Glutamatergic neuron (in vitro differentiated cells): Measurements from ENCODE around the gene CXorf66. TPM values are rescaled to one million over a fixed set of nuclear protein-coding genes. Genes with fewer than 3 reads are reported as not detected.

Source experiments
- DNase-seq: peaks from one replicate; pipeline ENCODE4 v3.0.0; 2022
- H3K27ac Mint-ChIP-seq: one replicate; pipeline ENCODE4 v1.8.0; 2020; ENCODE audit warnings: mild to moderate bottlenecking, mixed read lengths, inconsistent platforms; ENCODE audit not compliant: unreplicated experiment
- H3K27me3 Mint-ChIP-seq: one replicate; pipeline ENCODE4 v1.8.0; 2020; ENCODE audit warnings: mild to moderate bottlenecking, moderate library complexity, mixed read lengths, inconsistent platforms; ENCODE audit not compliant: unreplicated experiment
- H3K36me3 Mint-ChIP-seq: one replicate; pipeline ENCODE4 v1.8.0; 2020; ENCODE audit warnings: mild to moderate bottlenecking, mixed read lengths, inconsistent platforms; ENCODE audit not compliant: unreplicated experiment
- H3K4me1 Mint-ChIP-seq: one replicate; pipeline ENCODE4 v1.8.0; 2020; ENCODE audit warnings: mild to moderate bottlenecking, low read depth, mixed read lengths, inconsistent platforms; ENCODE audit not compliant: unreplicated experiment
- H3K4me3 Mint-ChIP-seq: one replicate; pipeline ENCODE4 v1.8.0; 2020; ENCODE audit warnings: mild to moderate bottlenecking, mixed read lengths, inconsistent platforms; ENCODE audit not compliant: unreplicated experiment
- H3K9me3 Mint-ChIP-seq: one replicate; pipeline ENCODE4 v1.8.0; 2020; ENCODE audit warnings: mild to moderate bottlenecking, moderate library complexity, mixed read lengths, inconsistent platforms; ENCODE audit not compliant: unreplicated experiment
- microRNA-seq: library from miRNA; unstranded; fragments of <30 nt; microRNA quantifications from one replicate; pipeline ENCODE4, GENCODE V29; 2020; ENCODE audit not compliant: unreplicated experiment
- total RNA-seq: library from RNA; stranded (reverse); fragmentation: NEBNext Ultra II Directional; extraction: Animal tissue kit (Norgen Biotek cat#: 25700); gene quantifications from one replicate; pipeline ENCODE4 v1.2.1, GENCODE V29; 2021; ENCODE audit not compliant: unreplicated experiment
- TF ChIP-seq, protein P1 (sequence below): fragments of 200-600 bp; sonication (generic); IDR thresholded peaks from one replicate; pipeline ENCODE4 v1.5.0; 2021; ENCODE audit not compliant: partially characterized antibody, unreplicated experiment

The CXorf66 gene
- total RNA-seq, 1 donor from 2014 or later = not detected

DNA sequence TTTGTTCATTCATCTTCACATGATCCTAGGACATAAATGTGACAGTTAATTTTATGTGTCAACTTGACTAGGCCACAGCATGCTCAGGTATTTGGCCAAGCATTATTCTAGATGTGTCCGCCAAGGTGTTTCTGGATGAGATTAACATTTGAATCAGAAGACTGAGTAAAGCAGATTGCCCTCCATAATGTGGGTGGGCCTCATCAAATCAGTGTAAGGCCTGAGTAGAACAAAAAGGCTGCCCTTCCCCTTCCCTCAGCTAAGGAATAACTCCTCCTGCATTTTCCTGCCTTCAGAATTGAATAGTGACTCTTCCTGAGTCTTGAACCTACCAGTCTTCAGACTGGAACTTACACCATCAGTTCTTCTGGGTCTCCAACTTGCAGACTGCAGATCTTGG is 50.9 kb downstream of the CXorf66 start:
- Mint-ChIP-seq H3K4me3 (no peak overlapping the region), H3K36me3 (no peaks in the 10 kb centered on the region), H3K27ac (no peak overlapping the region), H3K9me3 (no peaks in the 10 kb centered on the region), H3K4me1 (no peaks in the 10 kb centered on the region), H3K27me3 (no peaks in the 10 kb centered on the region)
- TF ChIP-seq, protein P1, sequence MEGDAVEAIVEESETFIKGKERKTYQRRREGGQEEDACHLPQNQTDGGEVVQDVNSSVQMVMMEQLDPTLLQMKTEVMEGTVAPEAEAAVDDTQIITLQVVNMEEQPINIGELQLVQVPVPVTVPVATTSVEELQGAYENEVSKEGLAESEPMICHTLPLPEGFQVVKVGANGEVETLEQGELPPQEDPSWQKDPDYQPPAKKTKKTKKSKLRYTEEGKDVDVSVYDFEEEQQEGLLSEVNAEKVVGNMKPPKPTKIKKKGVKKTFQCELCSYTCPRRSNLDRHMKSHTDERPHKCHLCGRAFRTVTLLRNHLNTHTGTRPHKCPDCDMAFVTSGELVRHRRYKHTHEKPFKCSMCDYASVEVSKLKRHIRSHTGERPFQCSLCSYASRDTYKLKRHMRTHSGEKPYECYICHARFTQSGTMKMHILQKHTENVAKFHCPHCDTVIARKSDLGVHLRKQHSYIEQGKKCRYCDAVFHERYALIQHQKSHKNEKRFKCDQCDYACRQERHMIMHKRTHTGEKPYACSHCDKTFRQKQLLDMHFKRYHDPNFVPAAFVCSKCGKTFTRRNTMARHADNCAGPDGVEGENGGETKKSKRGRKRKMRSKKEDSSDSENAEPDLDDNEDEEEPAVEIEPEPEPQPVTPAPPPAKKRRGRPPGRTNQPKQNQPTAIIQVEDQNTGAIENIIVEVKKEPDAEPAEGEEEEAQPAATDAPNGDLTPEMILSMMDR = no peak
- DNase-seq = no peak

DNA sequence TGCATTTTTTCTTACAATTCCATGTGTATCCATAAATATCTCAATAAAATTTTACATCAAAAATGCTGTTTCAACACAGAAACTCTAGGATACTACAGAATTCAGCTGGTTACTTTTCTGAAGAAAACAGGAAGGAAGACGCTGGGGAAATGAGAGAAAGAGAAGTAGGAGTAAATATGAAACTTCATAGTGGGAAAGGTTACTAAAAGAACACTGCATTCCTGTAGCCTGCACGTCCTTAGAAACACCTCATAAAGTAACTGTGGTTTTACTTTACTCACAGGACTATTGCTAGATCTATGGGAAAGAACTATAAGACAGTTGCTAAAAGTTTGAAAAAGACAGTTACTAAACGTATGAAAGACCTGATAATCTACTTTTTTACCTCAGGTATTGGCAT is 55.6 kb downstream of the CXorf66 start:
- no peaks in the 10 kb centered on the region for H3K36me3 Mint-ChIP-seq
- H3K9me3 Mint-ChIP-seq = no peaks in the 10 kb centered on the region
- no peaks in the 10 kb centered on the region for H3K27me3 Mint-ChIP-seq
- H3K4me1 Mint-ChIP-seq = no peaks in the 10 kb centered on the region
- H3K27ac Mint-ChIP-seq = no peak overlapping the region
- H3K4me3 Mint-ChIP-seq = no peak overlapping the region
- DNase-seq = no peak
- TF ChIP-seq, protein P1 = no peak

- Mint-ChIP-seq H3K9me3 (no peaks in the 10 kb centered on the region), H3K4me1 (no peaks in the 10 kb centered on the region), H3K27ac (no peak overlapping the region), H3K4me3 (no peak overlapping the region), H3K27me3 (peaks cover 1% of the 10 kb centered on the region), H3K36me3 (no peaks in the 10 kb centered on the region)
- DNase-seq = no peak
- TF ChIP-seq, protein P1 = no peak
Observed at GRCh38 chrX:139907078-139907477, 58.2 kb downstream of the CXorf66 start.

DNA sequence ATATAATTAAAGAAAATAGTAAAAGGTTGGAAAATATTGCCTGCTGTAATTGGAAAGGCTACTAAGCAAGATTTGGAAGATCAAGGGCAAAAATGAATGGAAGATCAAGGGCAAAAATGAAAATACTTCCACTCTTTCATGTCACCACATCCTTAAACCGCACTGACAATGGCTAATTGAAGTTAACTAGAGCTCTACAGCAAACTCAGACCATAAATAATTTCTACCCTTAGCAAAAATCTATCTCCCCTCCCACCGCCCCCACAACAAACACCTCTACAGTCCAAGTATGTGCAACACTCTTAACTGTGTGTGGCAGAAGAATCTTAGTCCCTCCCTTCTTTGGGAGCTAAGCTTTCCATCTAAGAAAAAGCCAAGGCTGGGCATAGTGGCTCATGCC is 59.6 kb downstream of the CXorf66 start:
- no peak overlapping the region for H3K27ac Mint-ChIP-seq
- H3K36me3 Mint-ChIP-seq = no peaks in the 10 kb centered on the region

More for the DNA sequence above, 59.6 kb downstream of the CXorf66 start:
- DNase-seq = no peak
- H3K4me3 Mint-ChIP-seq = no peak overlapping the region
- H3K4me1 Mint-ChIP-seq = peaks cover 2% of the 10 kb centered on the region
- peaks cover 1% of the 10 kb centered on the region for H3K27me3 Mint-ChIP-seq
- TF ChIP-seq, protein P1 = no peak
- H3K9me3 Mint-ChIP-seq = no peaks in the 10 kb centered on the region

Small RNA genes lying within 50 kb of the gene (microRNA-seq; reads per million reads assigned to microRNA genes)
- gene MIR505 = 543 reads per million, percentile 86 among the genes with 10 or more reads in this experiment

Other genes with a start within 250 kb of the CXorf66 start
- 47.2 TPM for gene ATP11C, start 32.5 kb downstream of the CXorf66 start, total RNA-seq